H1 (cell line): ENCODE measurements around the gene PEX14. TPM values are rescaled to one million over a fixed set of nuclear protein-coding genes. Genes with fewer than 3 reads are reported as not detected.

Experiments used
- CTCF ChIA-PET: fragments of 300-600 bp; sonication (Branson Sonifier 250); formaldehyde crosslinking; loops from one replicate; lab custom pipeline; 2021; ENCODE audit not compliant: partially characterized antibody; lab: Charles Lee
- POLR2A ChIA-PET: fragments of 300-600 bp; sonication (Branson Sonifier 250); formaldehyde crosslinking; loops from one replicate; lab custom pipeline; 2021; ENCODE audit warnings: inconsistent platforms; ENCODE audit not compliant: partially characterized antibody; lab: Charles Lee
- DNase-seq, 2 experiments: peaks; one replicate each; pipeline versions ENCODE4 v3.0.0 to v3.0.0-alpha.2; 2010 to 2022; ENCODE audit warnings: low spot score in 2 of 2, low read depth in 1 of 2, mixed read lengths in 1 of 2
- FAIRE-seq: peaks from 2 replicates; lab custom pipeline; 2011; peaks lifted over from hg19 to GRCh38; lab: Jason Lieb, UNC
- H2AFZ ChIP-seq: 2 replicates; pipeline ENCODE4 v1.8.1; 2012; ENCODE audit warnings: low read length, inconsistent platforms
- H2AK5ac ChIP-seq: 2 replicates; pipeline ENCODE4 v1.6.1; 2013; ENCODE audit warnings: low read depth, low read length
- H2BK120ac ChIP-seq: replicated peaks from 2 replicates; pipeline ENCODE3; 2013; ENCODE audit warnings: low read depth, low read length, inconsistent platforms
- H2BK12ac ChIP-seq: 2 replicates; pipeline ENCODE4 v1.6.1; 2013; ENCODE audit warnings: low read depth, low read length
- H2BK15ac ChIP-seq: 2 replicates; pipeline ENCODE4 v1.6.1; 2013; ENCODE audit warnings: low read length
- H2BK20ac ChIP-seq: 2 replicates; pipeline ENCODE4 v1.6.1; 2013; ENCODE audit warnings: low read length
- H2BK5ac ChIP-seq: 2 replicates; pipeline ENCODE4 v1.6.1; 2013; ENCODE audit warnings: low read depth, low read length
- H3K14ac ChIP-seq: 2 replicates; pipeline ENCODE4 v1.6.1; 2013; ENCODE audit warnings: inconsistent platforms; ENCODE audit not compliant: insufficient read length
- H3K18ac ChIP-seq: 2 replicates; pipeline ENCODE4 v1.6.1; 2013; ENCODE audit warnings: low read length; ENCODE audit errors: extremely low read depth
- H3K23ac ChIP-seq: 2 replicates; pipeline ENCODE4 v1.6.1; 2013; ENCODE audit warnings: inconsistent platforms; ENCODE audit not compliant: insufficient read length
- H3K23me2 ChIP-seq: 2 replicates; pipeline ENCODE4 v1.6.1; 2013; ENCODE audit warnings: low read depth, low read length
- H3K27ac ChIP-seq: 2 replicates; pipeline ENCODE4 v1.6.1; 2011; ENCODE audit warnings: low read depth, low read length, inconsistent platforms
- H3K27me3 ChIP-seq, 4 experiments: replicated peaks in 1 of 4; 1 replicate in 1 of 4; 2 replicates in 3 of 4; pipeline versions ENCODE4 v1.6.1 to v1.8.1; 2011 to 2013; ENCODE audit warnings: low read length in 3 of 4, mild to moderate bottlenecking in 3 of 4, inconsistent platforms in 2 of 4, mixed read lengths in 2 of 4, moderate library complexity in 1 of 4; ENCODE audit not compliant: control insufficient read depth in 3 of 4, insufficient read depth in 3 of 4; ENCODE audit errors: extremely low read depth in 1 of 4
- H3K36me3 ChIP-seq, 4 experiments: 2 replicates each; pipeline versions ENCODE4 v1.6.1 to v1.8.1; 2011 to 2013; ENCODE audit warnings: mild to moderate bottlenecking in 4 of 4, low read length in 3 of 4, moderate library complexity in 2 of 4, control low read depth in 1 of 4, inconsistent platforms in 1 of 4; ENCODE audit not compliant: insufficient read depth in 4 of 4, control insufficient read depth in 2 of 4
- H3K4ac ChIP-seq: replicated peaks from 2 replicates; pipeline ENCODE3; 2013; ENCODE audit warnings: low read length, low read depth, mixed read lengths, inconsistent platforms; ENCODE audit not compliant: insufficient read length
- H3K4me1 ChIP-seq, 4 experiments: replicated peaks in 1 of 4; 1 replicate in 1 of 4; 2 replicates in 3 of 4; pipeline versions ENCODE4 v1.6.1 to v1.8.1; 2011 to 2013; ENCODE audit warnings: low read length in 3 of 4, inconsistent platforms in 2 of 4, mixed read lengths in 1 of 4; ENCODE audit not compliant: insufficient read depth in 4 of 4, control insufficient read depth in 3 of 4
- H3K4me2 ChIP-seq, 2 experiments: 2 replicates each; pipeline versions ENCODE4 v1.6.1 to v1.8.1; 2011 to 2013; ENCODE audit warnings: low read depth in 2 of 2, low read length in 2 of 2, control low read depth in 1 of 2, inconsistent platforms in 1 of 2, mild to moderate bottlenecking in 1 of 2; ENCODE audit not compliant: insufficient read depth in 1 of 2
- H3K4me3 ChIP-seq, 4 experiments: fragments of 200-600, 300-600 bp in 1 of 4; sonication (generic), shearing (Covaris generic), sonication (Bioruptor Twin) in 1 of 4; 2 replicates each; pipeline versions ENCODE4 v1.5.1 to v1.8.1; 2011 to 2016; ENCODE audit warnings: low read length in 4 of 4, low read depth in 3 of 4, control low read depth in 2 of 4, inconsistent platforms in 2 of 4, mild to moderate bottlenecking in 2 of 4, mixed read lengths in 1 of 4, moderate library complexity in 1 of 4; ENCODE audit not compliant: insufficient read depth in 2 of 4; ENCODE audit errors: extremely low read depth in 1 of 4
- H3K56ac ChIP-seq: replicated peaks from 2 replicates; pipeline ENCODE3; 2013; ENCODE audit warnings: low read depth, mild to moderate bottlenecking, mixed read lengths, low read length, inconsistent platforms; ENCODE audit not compliant: insufficient read length
- H3K79me1 ChIP-seq: 2 replicates; pipeline ENCODE4 v1.6.1; 2013; ENCODE audit warnings: low read depth, low read length, control low read depth
- H3K79me2 ChIP-seq, 2 experiments: 2 replicates each; pipeline versions ENCODE4 v1.6.1 to v1.8.1; 2012 to 2013; ENCODE audit warnings: low read length in 2 of 2, mild to moderate bottlenecking in 2 of 2, inconsistent platforms in 1 of 2; ENCODE audit not compliant: insufficient read depth in 2 of 2, control insufficient read depth in 1 of 2
- H3K9ac ChIP-seq, 4 experiments: replicated peaks in 1 of 4; 1 replicate in 1 of 4; 2 replicates in 3 of 4; pipeline versions ENCODE4 v1.6.1 to v1.8.1; 2011 to 2013; ENCODE audit warnings: low read depth in 3 of 4, low read length in 3 of 4, control low read depth in 2 of 4, mild to moderate bottlenecking in 2 of 4, moderate library complexity in 2 of 4, inconsistent platforms in 1 of 4; ENCODE audit errors: extremely low read depth in 1 of 4
- H3K9me3 ChIP-seq, 2 experiments: 2 replicates each; pipeline versions ENCODE4 v1.6.1 to v1.8.1; 2012 to 2013; ENCODE audit warnings: mild to moderate bottlenecking in 2 of 2, moderate library complexity in 2 of 2, control low read depth in 1 of 2, inconsistent platforms in 1 of 2, low read depth in 1 of 2, low read length in 1 of 2, mixed read lengths in 1 of 2; ENCODE audit not compliant: insufficient read depth in 2 of 2
- H4K20me1 ChIP-seq, 2 experiments: replicated peaks in 1 of 2; 2 replicates each; pipeline versions ENCODE3 to v1.8.1; 2011 to 2013; ENCODE audit warnings: inconsistent platforms in 2 of 2, low read length in 2 of 2, mild to moderate bottlenecking in 1 of 2; ENCODE audit not compliant: insufficient read depth in 2 of 2, control insufficient read depth in 1 of 2
- H4K5ac ChIP-seq: 2 replicates; pipeline ENCODE4 v1.6.1; 2013; ENCODE audit warnings: low read length, low read depth, mixed read lengths, inconsistent platforms; ENCODE audit not compliant: insufficient read length
- H4K8ac ChIP-seq: 2 replicates; pipeline ENCODE4 v1.8.0; 2013; ENCODE audit warnings: mild to moderate bottlenecking, moderate library complexity, low read length, inconsistent platforms; ENCODE audit not compliant: insufficient read depth; ENCODE audit errors: extremely low read depth
- H4K91ac ChIP-seq: replicated peaks from 2 replicates; pipeline ENCODE3; 2013; ENCODE audit warnings: low read length, mixed read lengths, inconsistent platforms; ENCODE audit not compliant: insufficient read length
- ATF3 ChIP-seq: IDR thresholded peaks from 2 replicates; pipeline ENCODE4 v1.6.1; 2011; ENCODE audit warnings: low read depth, mild to moderate bottlenecking, low read length; ENCODE audit not compliant: insufficient read depth
- GTF2F1 ChIP-seq: IDR thresholded peaks from 2 replicates; pipeline ENCODE4 v1.6.1; 2012; ENCODE audit warnings: low read depth, low read length, improper control_type of control experiment, borderline replicate concordance
- HDAC6 ChIP-seq: IDR thresholded peaks from one replicate; pipeline ENCODE4 v1.7.1; 2012; ENCODE audit warnings: low read depth, mild to moderate bottlenecking, inconsistent platforms, low read length, moderate library complexity
- KDM1A ChIP-seq: fragments of 200-600, 300-600 bp; sonication (generic); IDR thresholded peaks from 2 replicates; pipeline ENCODE4 v1.7.1; 2016; ENCODE audit warnings: mild to moderate bottlenecking, low read length, borderline replicate concordance
- KDM4A ChIP-seq: IDR thresholded peaks from one replicate; pipeline ENCODE4 v1.7.1; 2012; ENCODE audit warnings: low read depth, mild to moderate bottlenecking, moderate library complexity, low read length, inconsistent platforms; ENCODE audit not compliant: severe bottlenecking
- NRF1 ChIP-seq: IDR thresholded peaks from 2 replicates; pipeline ENCODE4 v1.6.1; 2011; ENCODE audit warnings: mild to moderate bottlenecking, low read depth, low read length, improper control_type of control experiment
- POLR2AphosphoS5 ChIP-seq: IDR thresholded peaks from 2 replicates; pipeline ENCODE4 v1.6.1; 2011; ENCODE audit warnings: low read depth, low read length
- SAP30 ChIP-seq: fragments of 300-600 bp; sonication (generic); IDR thresholded peaks from 2 replicates; pipeline ENCODE4 v1.7.1; 2012; ENCODE audit warnings: low read length, moderate library complexity, mild to moderate bottlenecking, inconsistent platforms; ENCODE audit not compliant: insufficient read depth, insufficient replicate concordance
- SIN3A ChIP-seq, 2 experiments: IDR thresholded peaks in 1 of 2; conservative IDR thresholded peaks in 1 of 2; 2 replicates each; pipeline ENCODE4 v1.6.1; 2011 to 2012; ENCODE audit warnings: low read length in 2 of 2, improper control_type of control experiment in 1 of 2, low read depth in 1 of 2, mild to moderate bottlenecking in 1 of 2
- SP1 ChIP-seq: IDR thresholded peaks from 2 replicates; pipeline ENCODE4 v1.6.1; 2011; ENCODE audit warnings: low read depth, low read length
- SP2 ChIP-seq: IDR thresholded peaks from 2 replicates; pipeline ENCODE4 v1.6.1; 2012; ENCODE audit warnings: mild to moderate bottlenecking, low read length, inconsistent platforms
- SRF ChIP-seq: IDR thresholded peaks from 2 replicates; pipeline ENCODE4 v1.6.1; 2011; ENCODE audit warnings: mild to moderate bottlenecking, low read depth, low read length, moderate library complexity
- TCF12 ChIP-seq: IDR thresholded peaks from 2 replicates; pipeline ENCODE4 v1.6.1; 2011; ENCODE audit warnings: low read depth, mild to moderate bottlenecking, low read length
- WGBS, 2 experiments: shearing (Covaris generic) in 1 of 2; methylation state at CpG; one replicate each; pipeline versions ENCODE4 v1.1.6 to v1.1.7; 2013 to 2015; ENCODE audit warnings: low lambda C conversion rate in 2 of 2, mixed read lengths in 2 of 2, inconsistent platforms in 1 of 2, low coverage in 1 of 2, missing lambda C conversion rate in 1 of 2; ENCODE audit not compliant: insufficient replicate concordance in 2 of 2, insufficient coverage in 1 of 2, insufficient read length in 1 of 2; ENCODE audit errors: extremely low coverage in 1 of 2, missing lambda C conversion rate in 1 of 2; 5-methylcytosine and 5-hydroxymethylcytosine counted together
- polyA plus RNA-seq, 7 experiments: library from polyadenylated mRNA; depleted of rRNA in 3 of 7; stranded (reverse) in 5 of 7; unstranded in 2 of 7; fragments of >200 nt in 5 of 7; fragments of 200-250 nt in 2 of 7; gene quantifications; 1 replicate in 5 of 7; 2 replicates in 1 of 7; 4 replicates in 1 of 7; pipeline versions ENCODE4 v1.2.1 to v1.2.3, GENCODE V29; 2011 to 2013; ENCODE audit warnings: missing spikeins in 2 of 7, mixed read lengths in 2 of 7
- total RNA-seq: library from RNA; stranded (reverse); fragmentation: NEBNext Ultra II Directional; extraction: Animal tissue kit (Norgen Biotek cat#: 25700); gene quantifications from 2 replicates; pipeline ENCODE4 v1.2.1, GENCODE V29; 2021

The PEX14 gene
- total and polyA plus RNA-seq, 2 of the 8 experiments (the other 6 are each of a cell fraction or from before 2014, with no cell fraction given), result 13.0 to 19.8 TPM

GRCh38 chr1:10495475-10495817, 20.7 kb downstream of the PEX14 start:
- Histone ChIP-seq H3K9ac (no peak overlapping the region), H3K9me3 (no peaks in the 10 kb centered on the region), H3K79me2 (peaks cover 0 to 36% of the 10 kb centered on the region in 2 experiments; a peak in 2 of 4 replicates), H3K18ac (no peak overlapping the region), H2BK120ac (no peak overlapping the region), H2BK5ac (no peak overlapping the region), H2BK20ac (no peak overlapping the region), H2BK12ac (no peak overlapping the region), H3K27me3 (no peaks in the 10 kb centered on the region), H3K36me3 (peaks cover 0 to 4% (median 0%) of the 10 kb centered on the region in 4 experiments; a peak in 1 of 8 replicates), H3K56ac (no peak overlapping the region), H3K4me1 (peaks cover 0 to 6% (median 3%) of the 10 kb centered on the region in 4 experiments; a peak in 4 of 7 replicates), H4K5ac (no peak overlapping the region), H4K20me1 (peaks cover 4 to 7% of the 10 kb centered on the region in 2 experiments), H2AFZ (no peak overlapping the region), H3K27ac (no peak overlapping the region), H3K4ac (no peak overlapping the region), H2BK15ac (no peak overlapping the region), H3K14ac (no peak overlapping the region), H3K4me2 (no peak overlapping the region), H4K8ac (no peak overlapping the region), H3K23ac (no peak overlapping the region), H3K23me2 (no peaks in the 10 kb centered on the region), H2AK5ac (no peak overlapping the region), H3K79me1 (peaks cover 6% of the 10 kb centered on the region; the same call in 1 of the 2 replicates), H4K91ac (no peak overlapping the region), H3K4me3 (no peak overlapping the region)
- FAIRE-seq (no peak), DNase-seq (no peak)
- 93% methylated on average over 10 of the region's 10 CpGs; no CpG with 5 or more reads in 1 of the 2 experiments for WGBS, 2 experiments
- ChIA-PET CTCF (interaction anchor here (0.7 to 8.5 kb wide), 12 partner anchors 10 to 709 kb away, joined by 3 to 132 read pairs (median 8); partner anchors contain the start of gene CENPS), POLR2A (interaction anchor here (2.3 kb wide), 1 partner anchor 21 kb away, joined by 8 read pairs; the partner anchor contains the start of gene PEX14)
- TF ChIP-seq SAP30 (no peak), POLR2AphosphoS5 (no peak), ATF3 (no peak), KDM4A (no peak), HDAC6 (no peak), KDM1A (no peak), TCF12 (no peak), GTF2F1 (no peak), SP1 (no peak), SRF (no peak), NRF1 (no peak), SIN3A (conservative IDR thresholded peaks at IDR 0.05 in 1 of 2, IDR thresholded peaks at IDR 0.05 in 1 of 2; ENCODE audit: low read depth in 1 of 2, low read length in 2 of 2) (no peak), SP2 (no peak)
